Measurements from ENCODE around the gene SPTBN1. TPM values are rescaled to one million over a fixed set of nuclear protein-coding genes. Genes with fewer than 3 reads are reported as not detected.
"Not testable (repeated sequence)": the region's sequence is repeated elsewhere in the genome, so short reads cannot be mapped to it uniquely, and the experiment has no call there.

Gene SPTBN1
- total RNA-seq, 1 donor, result 206 TPM

GRCh38 chr2:54497763-54498680, 41.9 kb downstream of the SPTBN1 start:
- DNase-seq (ENCODE audit: low read depth in 2 of 3, low spot score in 2 of 3), result peak in 1 of 3 donors; percentile 12

- DNase-seq (ENCODE audit: low read depth in 2 of 3, low spot score in 2 of 3), result no peak
These were observed 43.5 kb downstream of the SPTBN1 start for GRCh38 chr2:54499661-54500060.

GRCh38 chr2:54500404-54501205, 44.5 kb downstream of the SPTBN1 start:
- DNase-seq (ENCODE audit: low read depth in 2 of 3, low spot score in 2 of 3), result no peak

- DNase-seq (ENCODE audit: low read depth in 2 of 3, low spot score in 2 of 3), result no peak
These were observed 46.6 kb downstream of the SPTBN1 start for GRCh38 chr2:54502731-54503130.

DNA sequence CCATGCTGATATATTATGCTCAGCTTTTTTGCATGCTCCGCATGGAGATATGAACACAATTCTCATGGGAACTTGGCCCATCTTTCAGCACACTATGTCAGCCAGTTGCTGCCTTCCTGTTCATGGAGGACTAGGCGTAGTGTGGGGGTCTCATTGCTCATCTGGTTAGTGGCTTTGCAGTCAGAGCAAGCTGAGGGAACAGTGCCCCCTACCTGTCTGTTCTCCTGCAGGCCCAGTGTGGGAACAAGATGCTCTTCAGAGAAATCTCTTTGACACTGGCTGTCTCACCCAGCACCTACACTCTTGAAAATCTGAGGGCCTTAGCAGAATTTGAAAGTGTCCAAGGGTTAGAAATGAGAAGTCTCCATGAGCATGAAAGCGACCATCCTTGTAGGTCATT, 47.1 kb downstream of the SPTBN1 start:
- peak in 2 of 3 donors; percentile 64 to 77 for DNase-seq (ENCODE audit: low read depth in 2 of 3, low spot score in 2 of 3)

DNA sequence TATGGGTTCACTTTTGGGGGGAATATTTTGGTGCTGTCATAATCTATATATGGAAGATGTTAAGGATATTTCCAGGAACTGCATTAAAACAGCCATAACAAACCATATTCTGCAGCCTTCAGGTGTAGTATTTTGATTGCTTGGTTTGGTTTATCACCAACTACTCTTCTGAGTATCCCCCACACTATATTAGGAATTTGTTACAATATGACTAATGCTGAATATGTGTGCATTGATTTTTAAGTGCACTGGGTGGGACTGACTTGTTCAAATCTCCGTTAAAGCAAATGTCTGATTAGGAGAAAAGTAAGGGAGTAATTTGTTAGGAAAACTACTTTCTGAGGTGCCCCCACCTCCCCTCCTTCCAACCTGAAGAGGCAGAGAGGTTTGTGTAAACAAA, 47.7 kb downstream of the SPTBN1 start:
- no peak for DNase-seq (ENCODE audit: low read depth in 2 of 3, low spot score in 2 of 3)

GRCh38 chr2:54504866-54505265, 48.7 kb downstream of the SPTBN1 start:
- no peak for DNase-seq (ENCODE audit: low read depth in 2 of 3, low spot score in 2 of 3)

DNA sequence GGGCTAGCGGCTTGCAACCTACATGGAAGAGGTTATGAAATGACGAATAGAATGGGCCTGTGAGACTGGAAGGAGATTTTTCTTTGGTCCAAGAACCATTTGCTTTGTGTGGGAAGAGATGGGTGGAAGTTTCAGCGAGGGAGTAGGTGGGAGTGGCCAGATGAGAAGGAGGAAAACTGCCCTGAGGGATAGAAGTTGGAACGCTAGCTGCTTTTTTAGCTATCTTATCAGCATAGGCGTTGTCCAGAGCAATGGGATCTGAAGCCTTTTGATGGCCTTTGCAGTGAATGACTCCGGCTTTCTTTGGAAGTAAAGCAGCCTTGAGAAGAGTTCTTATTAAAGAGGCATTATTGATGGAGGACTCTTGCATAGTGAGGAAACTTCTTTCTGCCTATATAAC, 52.4 kb downstream of the SPTBN1 start:
- DNase-seq (ENCODE audit: low read depth in 2 of 3, low spot score in 2 of 3), result no peak

- DNase-seq (ENCODE audit: low read depth in 2 of 3, low spot score in 2 of 3), result not testable (repeated sequence)
These were observed 52.9 kb downstream of the SPTBN1 start for GRCh38 chr2:54509043-54509442.

- no peak for DNase-seq (ENCODE audit: low read depth in 2 of 3, low spot score in 2 of 3)
These were observed 54.8 kb downstream of the SPTBN1 start for GRCh38 chr2:54510916-54511315.

- no peak for DNase-seq (ENCODE audit: low read depth in 2 of 3, low spot score in 2 of 3)
These were observed 56.1 kb downstream of the SPTBN1 start for GRCh38 chr2:54512183-54512582.

GRCh38 chr2:54512663-54513362, 56.7 kb downstream of the SPTBN1 start:
- DNase-seq (ENCODE audit: low read depth in 2 of 3, low spot score in 2 of 3), result no peak

DNA sequence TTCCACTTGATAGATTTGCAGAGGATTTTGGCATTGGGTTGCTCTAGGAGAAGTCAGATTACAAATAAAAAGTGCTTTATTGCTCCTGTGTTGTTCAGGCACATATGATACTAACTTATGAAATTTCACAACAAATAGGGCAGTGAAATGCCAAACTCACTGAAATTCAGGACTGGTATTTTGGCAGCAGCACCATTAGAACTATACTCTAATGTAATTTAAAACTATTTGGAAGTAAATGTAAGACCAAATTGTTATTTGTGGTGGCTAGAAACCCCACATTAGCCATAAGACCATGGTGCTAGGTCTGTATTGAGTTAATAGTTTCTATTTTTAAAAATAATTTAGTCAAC, 57.2 kb downstream of the SPTBN1 start:
- no peak for DNase-seq (ENCODE audit: low read depth in 2 of 3, low spot score in 2 of 3)

DNA sequence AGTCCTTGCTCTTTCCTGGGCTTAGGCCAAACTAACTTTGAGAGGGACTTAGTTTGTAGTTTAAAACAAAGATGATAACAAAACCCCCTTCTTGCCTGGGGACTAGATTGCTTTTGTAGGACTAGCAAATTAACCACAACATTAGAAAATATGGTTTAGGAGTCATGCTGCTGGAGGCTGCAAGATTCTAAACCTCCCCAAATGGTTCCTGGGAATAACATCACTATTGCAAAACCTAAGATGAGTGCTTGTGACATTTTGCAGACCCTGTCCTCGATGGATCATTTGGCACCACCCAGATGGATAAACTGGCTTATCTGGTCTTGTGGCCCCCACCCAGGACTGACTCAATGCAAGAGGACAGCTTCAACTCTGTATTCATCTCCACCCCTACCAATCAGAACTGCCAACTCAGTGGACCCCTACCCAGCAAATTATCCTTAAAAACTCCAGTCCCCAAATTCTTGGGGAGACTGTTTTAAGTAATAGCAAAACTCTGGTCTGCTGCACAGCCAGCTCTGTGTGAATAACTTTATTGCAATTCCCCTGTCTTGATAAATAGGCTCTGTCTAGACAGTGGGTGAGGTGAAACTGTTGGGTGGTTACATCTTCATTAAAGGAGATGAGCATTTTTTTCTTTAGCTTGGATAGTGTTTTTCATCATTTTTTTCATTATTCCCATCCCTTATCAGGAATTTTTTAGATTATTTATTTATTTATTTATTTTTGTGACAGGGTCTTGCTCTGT, 58.9 kb downstream of the SPTBN1 start:
- no peak for DNase-seq (ENCODE audit: low read depth in 2 of 3, low spot score in 2 of 3)

DNA sequence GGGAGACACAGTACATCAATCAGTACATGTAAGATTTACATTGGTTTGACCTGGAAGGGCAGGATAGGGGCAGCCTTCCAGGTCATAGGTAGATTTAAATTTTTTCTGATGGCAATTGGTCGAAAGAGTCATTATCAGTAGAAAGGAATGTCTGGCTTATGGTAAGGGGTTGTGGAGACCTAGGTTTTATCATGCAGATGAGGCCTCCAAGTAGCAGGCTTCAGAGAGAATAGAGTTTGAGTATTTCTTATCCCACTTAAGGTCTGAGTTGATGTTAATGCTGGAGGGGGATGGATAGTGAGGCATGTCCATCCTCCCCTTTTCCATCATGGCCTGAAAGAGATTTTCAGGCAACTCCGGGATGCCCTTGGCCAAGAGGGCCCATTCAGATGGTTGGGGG, 60.7 kb downstream of the SPTBN1 start:
- no peak for DNase-seq (ENCODE audit: low read depth in 2 of 3, low spot score in 2 of 3)

DNA sequence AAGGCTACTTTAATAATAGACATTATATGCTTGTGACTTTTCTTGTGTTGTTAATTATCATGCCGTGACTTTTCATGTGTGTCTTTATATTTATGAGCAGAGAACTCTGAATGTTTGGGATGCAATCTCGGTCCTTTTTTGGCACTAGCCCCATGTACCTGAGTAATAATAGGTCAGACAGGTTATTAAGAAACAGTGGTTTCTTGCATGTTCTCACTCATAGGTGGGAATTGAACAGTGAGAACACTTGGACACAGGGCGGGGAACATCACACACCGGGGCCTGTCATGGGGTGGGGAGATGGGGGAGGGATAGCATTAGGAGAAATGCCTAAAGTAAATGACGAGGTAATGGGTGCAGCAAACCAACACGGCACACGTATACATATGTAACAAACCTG, 61.9 kb downstream of the SPTBN1 start:
- DNase-seq (ENCODE audit: low read depth in 2 of 3, low spot score in 2 of 3), result not testable (repeated sequence)

DNA sequence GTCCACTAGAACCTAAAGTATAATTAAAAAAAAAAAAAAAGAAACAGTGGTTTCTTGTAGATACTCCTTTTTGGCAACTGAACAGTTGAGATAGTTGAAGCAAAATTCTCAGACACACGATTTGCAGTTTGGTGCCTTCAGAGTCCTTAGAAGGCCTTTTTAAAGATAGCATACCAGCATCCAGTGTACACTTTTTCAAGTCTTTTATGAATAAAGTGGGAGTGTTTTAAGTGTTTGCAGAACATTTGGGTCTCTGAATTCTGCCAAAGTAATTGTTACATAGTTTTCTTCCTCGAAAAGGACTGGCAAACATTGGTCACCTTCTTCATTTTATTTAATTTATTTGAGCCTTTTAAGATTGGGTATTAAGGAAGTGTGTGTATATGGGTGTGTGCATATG, 62.3 kb downstream of the SPTBN1 start:
- DNase-seq (ENCODE audit: low read depth in 2 of 3, low spot score in 2 of 3), result no peak

- no peak for DNase-seq (ENCODE audit: low read depth in 2 of 3, low spot score in 2 of 3)
These were observed 63.8 kb downstream of the SPTBN1 start for GRCh38 chr2:54519841-54520459.

DNA sequence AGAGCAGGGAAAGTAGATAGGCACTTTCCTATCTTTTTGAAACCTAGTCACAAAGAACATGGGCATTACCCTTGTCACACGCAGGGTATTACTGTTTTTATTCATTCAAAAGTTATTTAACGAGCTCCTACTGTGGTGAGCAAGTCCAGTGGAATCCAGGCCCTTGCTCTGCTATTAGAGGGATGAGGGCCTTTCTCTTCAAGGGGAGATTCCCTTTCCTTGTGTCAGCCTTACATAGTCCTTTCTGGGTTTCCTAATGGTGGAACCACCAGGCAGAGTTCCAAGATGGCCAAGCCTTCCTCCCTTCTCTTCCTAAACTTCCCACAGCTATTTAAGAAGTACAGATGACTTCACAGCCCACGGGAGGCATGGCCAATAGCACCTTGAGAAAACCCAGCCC, 64.6 kb downstream of the SPTBN1 start:
- no peak for DNase-seq (ENCODE audit: low read depth in 2 of 3, low spot score in 2 of 3)

All from hematopoietic multipotent progenitor cell (in vitro differentiated cells).